Suppressor macrophage treated with lipopolysaccharide for 4 hours (primary cell): ENCODE data around the gene PRDM4.

Experiments
- DNase-seq: peaks from one replicate; pipeline ENCODE4 v3.0.0-alpha.2; 2020

Gene PRDM4

DNA sequence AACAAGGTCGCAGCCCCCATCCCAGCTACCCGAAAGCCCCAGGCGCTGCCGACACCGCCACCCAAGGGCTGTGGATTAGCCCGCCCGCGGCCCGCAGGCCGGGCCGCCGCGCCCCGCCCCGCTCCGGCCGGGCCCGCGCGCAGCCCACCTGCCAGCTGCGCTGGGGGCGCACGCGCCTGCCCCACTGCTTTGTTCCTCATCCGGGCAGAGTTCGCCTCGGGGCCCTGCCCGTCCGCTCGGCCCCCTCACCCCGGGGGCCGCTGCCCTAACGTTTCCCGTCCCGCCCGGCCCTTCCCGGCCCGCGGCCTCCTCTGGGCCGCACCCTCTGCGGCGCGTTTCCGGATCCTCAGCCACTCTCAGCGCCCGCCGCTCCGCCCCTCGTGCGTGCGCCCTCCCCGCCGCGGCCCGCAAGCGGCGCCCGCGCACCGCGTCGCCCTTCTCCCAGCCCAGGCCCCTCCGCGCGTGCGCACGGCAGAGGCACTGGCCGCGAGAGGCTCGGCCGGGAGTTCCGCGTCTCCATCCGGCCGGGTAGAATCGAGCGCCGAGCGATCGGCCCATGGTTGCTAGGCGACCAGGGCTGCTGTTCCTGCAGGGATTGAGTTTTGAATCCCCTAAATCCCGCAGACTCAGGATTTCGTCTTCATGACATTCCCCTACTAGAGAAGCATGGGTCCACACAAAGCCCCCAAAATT is at the start of gene PRDM4:
TSS of gene PRDM4 (minus strand) at position 329 of the 693 bp plus-strand sequence. CDS start 622 bp downstream, outside the sequence.
- DNase-seq: peak; percentile 98

GRCh38 chr12:107807471-107808150 is 46.7 kb upstream of the PRDM4 start:
- DNase-seq: no peak

DNA sequence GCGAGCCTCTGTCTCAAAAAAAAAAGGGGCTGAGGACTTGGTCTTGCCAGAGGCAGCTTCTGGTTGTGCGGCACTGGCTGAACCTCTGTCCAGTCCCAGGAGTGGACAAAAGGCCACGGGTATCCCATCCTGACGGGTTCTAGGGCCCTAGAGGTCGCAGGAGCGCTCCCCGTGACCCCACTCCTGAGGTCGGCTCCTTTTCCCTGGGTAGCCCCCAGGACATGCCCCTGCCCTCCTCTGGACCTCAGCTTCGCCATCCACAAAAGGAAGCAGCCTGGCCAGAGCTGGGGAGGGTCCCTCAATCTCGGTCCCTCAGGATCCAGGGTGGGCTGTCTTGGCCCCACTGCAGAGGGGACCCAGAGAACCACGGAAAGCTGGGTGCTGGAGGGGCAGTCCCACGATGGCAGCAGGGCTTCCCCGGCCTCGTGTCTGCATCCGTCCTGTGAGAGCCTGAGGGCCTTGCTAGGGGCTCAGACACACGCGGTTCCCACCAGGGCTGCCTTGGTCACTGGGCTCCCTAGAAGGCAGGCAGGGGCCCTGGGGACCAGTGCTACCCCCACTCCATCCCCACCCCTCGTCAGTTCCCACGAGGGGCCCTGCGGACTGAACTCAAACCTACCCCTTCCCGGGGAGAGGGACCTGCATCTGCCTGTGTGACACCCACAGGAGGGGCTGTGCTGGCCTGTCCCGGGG is 44.7 kb upstream of the PRDM4 start:
- no peak for DNase-seq

DNA sequence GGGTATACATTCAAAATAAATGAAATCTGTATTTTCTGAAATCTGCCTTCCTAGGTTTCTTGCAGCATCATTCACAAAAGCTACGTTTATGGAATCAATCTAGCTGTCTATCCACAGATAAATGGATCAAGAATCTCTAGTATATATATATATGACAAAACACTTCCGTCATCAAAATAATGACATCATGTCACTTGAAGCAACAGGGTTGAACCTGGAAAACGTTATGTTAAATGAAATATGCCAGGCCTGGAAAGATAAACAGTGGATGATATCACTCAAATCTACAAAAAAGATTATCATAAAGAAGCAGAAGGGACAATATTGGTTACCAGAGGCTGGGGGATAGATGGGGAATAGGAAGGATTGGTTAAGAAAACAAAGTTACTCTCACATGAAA is 42.2 kb upstream of the PRDM4 start:
- DNase-seq: no peak

DNA sequence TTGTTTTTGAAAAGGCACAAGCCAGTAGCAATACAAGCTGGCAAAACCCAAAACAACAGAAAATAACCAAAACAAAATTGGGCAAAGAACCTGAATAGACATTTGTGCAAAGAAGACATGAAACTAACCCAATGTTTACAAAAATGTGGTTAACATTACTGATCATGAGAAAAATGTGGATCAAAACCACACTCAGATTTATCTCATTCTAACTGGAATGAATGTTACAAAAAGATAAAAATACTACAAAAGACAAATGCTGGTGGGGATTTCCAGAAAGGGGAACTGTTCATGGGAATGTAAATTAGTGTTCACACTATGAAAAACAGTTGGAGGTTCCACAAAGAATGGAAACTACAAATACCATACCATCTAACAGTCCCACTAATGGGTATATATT is 40.2 kb upstream of the PRDM4 start:
- peak; percentile 4 for DNase-seq

DNA sequence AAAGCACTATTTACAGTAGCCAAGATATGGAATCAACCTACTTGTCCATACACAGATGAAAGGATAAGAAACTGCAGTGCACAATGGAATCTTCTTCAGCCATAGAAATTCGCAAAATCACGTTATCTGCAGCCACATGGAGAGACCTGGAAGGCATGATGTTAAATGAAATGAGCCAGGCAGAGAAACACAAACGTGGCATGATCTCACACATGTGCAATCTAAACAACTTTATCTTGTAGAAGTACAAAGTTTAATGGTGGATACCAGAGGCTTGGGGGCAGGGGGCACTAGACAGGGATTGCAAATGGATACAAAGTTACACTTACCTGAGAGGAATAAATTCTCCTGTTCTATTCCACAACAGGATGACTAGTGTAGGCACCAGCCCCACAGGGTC is 37.6 kb upstream of the PRDM4 start:
- DNase-seq: no peak

DNA sequence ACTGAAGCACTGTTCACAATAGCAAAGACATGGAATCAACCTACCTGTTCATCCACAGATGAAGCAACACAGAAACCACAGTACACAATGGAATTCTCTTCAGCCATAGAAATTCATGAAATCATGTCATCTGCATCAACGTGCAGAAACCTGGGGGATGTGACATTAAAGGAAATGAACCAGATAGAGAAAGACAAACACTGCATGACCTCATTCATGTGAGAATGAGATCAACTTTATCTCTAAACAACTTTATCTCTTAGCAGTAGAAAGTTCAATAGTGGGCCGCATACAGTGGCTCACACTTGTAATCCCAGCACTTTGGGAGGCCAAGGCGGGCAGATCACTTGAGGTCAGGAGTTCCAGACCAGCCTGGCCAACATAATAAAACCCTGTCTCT is 33.5 kb upstream of the PRDM4 start:
- DNase-seq: no peak

GRCh38 chr12:107791465-107792089 is 30.6 kb upstream of the PRDM4 start:
- DNase-seq: no peak

GRCh38 chr12:107788690-107789458 is 27.9 kb upstream of the PRDM4 start:
- DNase-seq: no peak

DNA sequence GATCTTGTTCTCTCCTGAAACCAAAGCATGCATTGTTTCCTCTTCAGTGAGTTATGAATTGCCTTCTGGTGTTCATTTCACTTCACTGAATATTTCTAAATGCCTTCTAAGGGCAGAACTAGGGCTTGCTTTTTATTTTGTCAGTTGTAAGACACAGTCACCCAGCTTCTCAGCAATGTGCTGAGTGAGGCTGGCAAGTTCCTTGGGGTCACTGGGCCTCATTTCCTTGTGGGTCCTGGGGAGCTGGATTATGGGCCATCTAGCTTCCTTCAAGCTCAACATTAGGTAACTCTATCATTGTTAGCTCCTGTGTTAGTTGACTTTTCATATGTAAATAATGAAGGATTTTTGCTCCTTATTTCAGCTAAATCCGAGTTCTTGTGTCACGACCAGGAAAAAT is 27.3 kb upstream of the PRDM4 start:
- no peak for DNase-seq

DNA sequence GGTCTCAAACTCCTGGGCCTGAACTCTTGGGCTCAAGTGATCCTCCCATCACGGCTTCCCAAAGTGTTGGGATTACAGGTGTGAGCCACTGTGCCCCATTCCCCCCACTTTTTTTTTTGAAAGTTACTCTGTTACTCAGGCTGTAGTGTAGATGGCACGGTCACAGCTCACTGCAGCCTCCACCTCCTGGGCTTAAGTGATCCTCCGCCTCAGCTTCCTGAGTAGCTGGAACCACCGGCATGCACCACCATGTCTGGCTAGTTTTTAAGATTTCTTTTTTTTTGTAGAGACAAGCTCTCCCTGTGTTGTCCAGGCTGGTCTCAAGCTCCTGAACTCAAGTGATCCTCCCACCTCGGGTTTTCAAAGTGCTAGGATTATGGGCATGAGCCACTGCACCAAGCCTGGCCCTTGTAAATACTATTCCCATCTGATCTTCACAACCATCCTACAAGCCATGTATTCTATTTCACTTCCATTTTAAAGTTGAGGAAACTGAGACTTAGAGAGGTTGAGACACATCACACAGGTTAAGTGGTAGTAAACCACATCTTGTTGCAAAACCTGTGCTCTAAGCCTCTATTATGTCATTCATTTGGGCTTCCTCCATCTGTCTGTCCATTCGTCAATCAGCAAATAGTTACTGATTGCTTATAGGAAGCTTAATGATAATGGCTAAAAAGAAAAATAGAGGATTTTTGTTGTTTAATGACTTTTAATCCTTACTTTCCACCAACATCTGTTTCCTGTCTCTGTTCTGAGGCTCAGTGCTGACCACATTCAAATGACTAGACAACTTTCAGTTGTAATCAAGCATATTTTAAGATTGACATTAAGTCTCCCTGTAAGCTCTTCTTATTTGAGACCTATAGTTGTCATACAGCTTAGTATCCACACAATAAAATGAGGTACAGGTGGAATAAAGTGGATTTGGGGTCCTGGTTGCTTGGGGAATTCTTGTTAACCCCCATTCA is 22.8 kb upstream of the PRDM4 start:
- no peak for DNase-seq

- DNase-seq: no peak
These were observed 21.1 kb upstream of the PRDM4 start for GRCh38 chr12:107782067-107782466.

GRCh38 chr12:107780298-107780697 is 19.4 kb upstream of the PRDM4 start:
- DNase-seq: peak; percentile 32

DNA sequence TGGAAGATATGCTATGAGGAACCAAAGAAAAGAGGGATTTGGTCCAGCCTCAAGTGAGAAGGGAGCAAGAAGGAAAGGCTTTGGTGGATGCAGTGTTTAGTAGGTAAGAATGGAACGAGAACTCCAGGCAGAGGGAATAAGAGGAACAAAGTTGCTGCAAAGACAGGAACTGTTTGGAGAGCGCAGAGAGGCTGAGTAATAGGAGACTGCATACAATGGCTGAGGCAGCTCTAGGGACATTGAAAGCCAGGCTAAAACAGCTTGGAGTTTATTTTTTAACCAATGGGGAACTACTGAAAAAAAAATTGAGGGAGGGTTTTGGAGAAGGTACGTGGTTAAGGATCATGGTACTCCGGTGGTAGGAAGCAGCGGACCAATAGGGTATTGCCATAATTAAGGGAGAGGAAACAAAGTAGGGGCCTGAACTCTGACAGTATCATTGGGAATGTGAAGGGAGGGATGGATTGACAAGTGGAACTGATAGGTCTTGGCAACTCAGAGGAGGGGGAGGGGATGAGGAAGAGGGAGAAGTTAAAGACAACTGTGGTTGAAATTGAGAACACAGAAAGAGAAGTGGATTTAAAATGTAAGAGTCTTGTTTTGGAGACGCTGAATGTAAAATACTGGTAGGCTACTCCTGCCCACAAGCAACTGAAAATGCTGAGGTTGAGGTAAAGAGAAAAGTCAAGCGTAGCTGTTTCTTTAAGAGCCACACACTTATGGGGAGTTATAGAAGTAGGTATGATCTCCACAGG is 18.3 kb upstream of the PRDM4 start:
- DNase-seq: peak; percentile 62

GRCh38 chr12:107778383-107779025 is 17.6 kb upstream of the PRDM4 start:
- DNase-seq: peak; percentile 69

- no peak for DNase-seq
These were observed 15.2 kb upstream of the PRDM4 start for GRCh38 chr12:107776171-107776570.

DNA sequence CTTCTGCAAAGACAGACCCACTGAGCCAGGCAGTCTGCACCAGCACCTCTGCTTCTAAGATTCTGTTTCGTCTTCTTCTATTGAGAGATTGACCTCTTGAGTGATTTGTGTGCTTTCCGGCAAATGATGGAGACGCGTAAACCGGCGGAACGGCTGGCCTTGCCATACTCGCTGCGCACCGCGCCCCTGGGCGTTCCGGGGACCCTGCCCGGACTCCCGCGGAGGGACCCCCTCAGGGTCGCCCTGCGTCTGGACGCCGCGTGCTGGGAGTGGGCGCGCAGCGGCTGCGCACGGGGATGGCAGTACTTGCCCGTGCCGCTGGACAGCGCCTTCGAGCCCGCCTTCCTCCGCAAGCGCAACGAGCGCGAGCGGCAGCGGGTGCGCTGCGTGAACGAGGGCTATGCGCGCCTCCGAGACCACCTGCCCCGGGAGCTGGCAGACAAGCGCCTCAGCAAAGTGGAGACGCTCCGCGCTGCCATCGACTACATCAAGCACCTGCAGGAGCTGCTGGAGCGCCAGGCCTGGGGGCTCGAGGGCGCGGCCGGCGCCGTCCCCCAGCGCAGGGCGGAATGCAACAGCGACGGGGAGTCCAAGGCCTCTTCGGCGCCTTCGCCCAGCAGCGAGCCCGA is 14.3 kb upstream of the PRDM4 start:
- DNase-seq: peak; percentile 31

GRCh38 chr12:107774349-107775029 is 13.6 kb upstream of the PRDM4 start, which contains the start of gene ASCL4:
ASCL4 (plus strand) TSS chr12:107774704; CDS start chr12:107775219, 515 bp downstream.
- no peak for DNase-seq

GRCh38 chr12:107767466-107767865 is 6.5 kb upstream of the PRDM4 start:
- no peak for DNase-seq
